NCI-H1092 treated with DMSO at 0.1 percent for 48 hours (cell line): Measurements from ENCODE around the gene DTNBP1.
A peak's percentile ranks its signal among the peaks of the same experiment; 100 is the strongest.

ENCODE experiments used
- DNase-seq: peaks from one replicate; lab custom pipeline; 2025; lab: John Stamatoyannopoulos, UW

Gene DTNBP1, protein sequence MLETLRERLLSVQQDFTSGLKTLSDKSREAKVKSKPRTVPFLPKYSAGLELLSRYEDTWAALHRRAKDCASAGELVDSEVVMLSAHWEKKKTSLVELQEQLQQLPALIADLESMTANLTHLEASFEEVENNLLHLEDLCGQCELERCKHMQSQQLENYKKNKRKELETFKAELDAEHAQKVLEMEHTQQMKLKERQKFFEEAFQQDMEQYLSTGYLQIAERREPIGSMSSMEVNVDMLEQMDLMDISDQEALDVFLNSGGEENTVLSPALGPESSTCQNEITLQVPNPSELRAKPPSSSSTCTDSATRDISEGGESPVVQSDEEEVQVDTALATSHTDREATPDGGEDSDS

GRCh38 chr6:15662326-15663129, at the start of gene DTNBP1:
Gene DTNBP1, minus strand, starts transcription at chr6:15663028. Its CDS starts 159 bp downstream, at chr6:15662869.
- peak; percentile 45 for DNase-seq

- DNase-seq = no peak
Observed at GRCh38 chr6:15709651-15710269, 46.9 kb upstream of the DTNBP1 start.

DNA sequence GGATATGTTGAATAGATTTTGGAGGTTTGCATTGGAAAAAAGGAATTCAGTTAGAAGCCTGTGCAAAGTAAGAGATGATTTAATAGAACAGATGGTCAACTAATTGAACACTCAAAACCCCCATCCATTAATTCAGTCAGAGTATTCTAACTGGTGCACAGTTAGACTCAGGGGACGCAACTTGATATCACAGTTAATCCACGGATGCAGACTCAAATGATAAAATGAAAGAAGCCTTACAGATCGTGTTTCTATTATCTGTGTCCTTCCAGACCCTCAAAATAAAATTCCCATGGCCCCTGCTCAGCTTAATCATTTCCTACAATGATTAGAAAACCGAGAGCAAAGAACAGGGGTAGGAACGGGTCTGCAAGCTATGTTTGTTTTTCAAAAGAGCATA, 45.4 kb upstream of the DTNBP1 start:
- peak; percentile 1 for DNase-seq

DNA sequence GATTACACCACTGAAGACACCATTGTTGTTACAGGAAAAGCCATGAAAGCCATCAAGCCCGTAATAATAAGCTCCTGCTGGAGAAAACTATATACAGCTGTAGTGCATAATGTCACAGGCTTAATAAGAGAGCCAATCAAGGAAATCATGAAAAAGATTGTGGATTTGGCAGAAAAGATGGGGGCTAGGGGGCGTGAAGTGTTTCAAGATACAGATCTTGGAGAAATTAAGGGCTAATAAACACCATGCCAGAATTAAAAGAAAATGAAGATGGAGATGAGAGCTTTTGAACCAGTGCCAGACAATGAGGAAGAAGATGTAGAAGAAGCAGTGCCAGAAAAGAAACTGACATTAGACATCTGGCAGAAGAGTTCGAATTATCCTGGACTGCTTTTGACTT, 43.2 kb upstream of the DTNBP1 start:
- DNase-seq = no peak

DNA sequence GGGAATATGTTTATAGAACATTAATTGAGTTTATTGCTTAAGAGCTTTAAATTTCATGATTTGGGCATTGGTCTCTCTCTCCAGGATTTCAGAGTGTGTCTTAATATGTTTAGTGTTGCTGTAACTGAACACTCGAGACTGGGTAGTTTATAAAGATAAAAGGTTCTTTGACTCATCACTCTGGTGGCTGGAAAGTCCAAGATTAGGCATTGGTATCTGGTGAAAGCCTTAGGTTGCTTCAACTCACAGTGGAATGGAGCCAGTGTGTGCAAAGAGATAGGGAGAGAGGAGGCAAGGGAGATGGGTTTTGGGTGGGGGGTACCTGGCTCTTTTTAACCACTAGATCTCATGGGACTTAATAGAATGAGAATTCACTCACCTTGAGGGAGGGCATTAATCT, 35.6 kb upstream of the DTNBP1 start:
- DNase-seq = no peak

- DNase-seq = no peak
Observed at GRCh38 chr6:15697895-15698294, 35.1 kb upstream of the DTNBP1 start.

GRCh38 chr6:15691250-15691869, 28.5 kb upstream of the DTNBP1 start:
- peak; percentile 63 for DNase-seq

DNA sequence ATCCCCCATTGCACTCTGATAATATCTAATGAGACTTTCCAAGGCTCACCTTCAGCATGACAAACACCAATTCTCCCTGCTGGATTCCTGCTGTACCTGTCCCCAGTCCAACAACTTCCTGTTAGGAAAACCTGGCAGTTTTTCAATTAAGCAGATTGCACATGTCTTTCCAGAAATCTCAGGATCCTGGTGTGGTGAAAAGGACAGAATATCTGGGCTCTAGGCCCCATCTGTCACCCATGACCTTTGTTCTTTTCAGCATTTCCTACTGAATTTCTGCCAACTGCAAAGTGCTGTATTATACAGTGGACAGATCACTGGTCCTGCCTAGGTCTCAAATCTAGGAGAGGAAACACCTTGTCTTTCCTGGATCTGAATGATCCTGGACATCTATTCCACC, 27.7 kb upstream of the DTNBP1 start:
- DNase-seq = no peak

DNA sequence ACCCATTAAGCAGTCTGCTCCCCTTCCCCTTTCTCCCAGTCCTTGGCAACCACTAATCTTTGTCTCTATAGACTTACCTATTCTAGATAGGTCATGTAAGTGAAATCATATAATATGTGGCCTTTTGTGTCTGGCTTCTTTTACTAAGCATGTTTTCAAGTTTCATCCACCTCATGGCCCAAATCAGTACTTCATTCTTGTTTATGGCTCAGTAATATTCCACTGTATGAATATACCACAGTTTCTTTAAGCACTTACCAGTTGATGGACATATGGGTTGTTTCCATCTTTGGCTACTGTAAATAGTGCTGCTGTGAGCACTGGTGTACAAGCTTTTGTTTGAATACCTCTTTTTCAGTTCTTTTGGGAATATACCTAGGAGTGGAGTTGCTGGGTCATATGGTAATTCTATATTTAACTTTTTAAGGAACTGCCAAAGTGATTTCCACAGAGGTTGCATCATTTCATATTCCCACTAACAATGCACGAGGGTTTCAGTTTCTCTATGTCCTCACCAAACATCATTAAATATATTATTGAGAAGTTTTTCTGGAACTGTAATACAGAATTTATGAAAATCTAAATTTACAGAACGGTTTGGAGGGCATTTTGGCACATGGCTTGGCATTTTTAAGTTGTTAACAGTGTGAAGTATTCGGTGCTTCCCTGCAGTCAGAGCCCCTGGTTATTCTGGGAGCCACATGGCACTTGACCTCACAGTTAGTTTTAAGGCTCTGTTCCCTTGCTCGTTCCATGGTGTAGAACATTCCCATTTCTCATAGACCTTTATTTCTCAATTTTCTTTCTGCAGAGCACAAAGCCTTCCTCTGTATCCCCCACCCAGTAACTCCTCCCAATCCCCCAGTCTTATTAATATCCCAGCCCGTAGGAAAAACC, 27.0 kb upstream of the DTNBP1 start:
- DNase-seq = no peak

DNA sequence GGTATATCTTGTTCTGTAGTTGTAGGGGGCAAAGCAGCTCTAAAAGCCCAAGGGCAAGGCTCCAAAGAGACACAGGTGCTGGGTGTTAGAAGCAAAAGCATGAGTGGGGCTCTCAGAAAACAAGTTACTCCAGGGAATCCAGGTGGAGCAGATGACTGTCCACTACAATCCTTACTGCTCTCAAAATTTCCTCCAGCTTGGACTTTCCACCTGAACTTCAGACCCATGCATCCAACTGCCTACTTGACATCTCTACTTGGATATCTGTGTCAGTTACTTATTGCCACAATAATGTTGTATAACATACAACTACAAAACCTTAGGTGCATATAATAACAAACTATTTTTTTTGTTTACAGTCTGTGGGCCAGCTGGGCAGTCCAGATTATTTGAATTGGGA, 22.8 kb upstream of the DTNBP1 start:
- DNase-seq = no peak

DNA sequence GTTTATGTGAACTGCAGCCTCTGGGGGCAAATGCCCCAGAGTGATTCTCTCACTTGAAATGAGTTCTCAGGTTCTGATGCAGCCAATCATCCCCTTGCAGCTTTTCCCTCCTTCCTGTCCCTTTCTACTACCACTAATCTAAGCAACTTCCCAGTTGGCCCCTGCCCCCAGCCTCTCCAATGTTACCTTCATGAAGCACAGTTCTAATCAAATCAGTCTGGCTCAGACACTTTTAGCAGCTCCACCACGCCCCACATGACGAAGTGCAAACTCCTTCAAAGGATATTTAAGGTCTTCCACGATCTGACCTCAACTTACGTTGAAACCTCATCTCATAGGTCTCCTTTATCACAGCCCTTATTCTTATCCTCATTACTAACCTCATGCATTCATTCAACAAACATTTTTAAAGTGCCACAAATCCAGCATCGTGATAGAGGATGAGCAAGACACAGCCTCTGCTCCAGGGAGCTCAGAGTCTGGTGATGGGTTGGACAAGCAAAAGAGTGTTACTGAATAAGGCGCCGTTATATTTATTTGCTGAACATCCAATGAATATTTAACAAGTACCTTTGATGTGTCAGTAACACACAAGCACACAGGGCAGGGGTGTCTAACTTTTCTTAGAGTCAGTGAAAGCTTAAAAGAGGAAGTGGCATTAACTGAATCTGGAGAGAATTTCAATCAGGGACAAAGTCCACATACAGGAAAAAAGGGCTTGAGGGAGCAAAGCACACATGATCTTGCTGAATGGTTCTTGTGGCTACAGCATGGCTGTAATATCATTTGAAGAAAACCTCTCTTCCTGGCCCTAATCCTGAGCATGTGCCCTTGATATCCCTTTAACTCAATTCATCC, 20.4 kb upstream of the DTNBP1 start:
- no peak for DNase-seq

GRCh38 chr6:15681946-15682345, 19.1 kb upstream of the DTNBP1 start:
- no peak for DNase-seq

GRCh38 chr6:15678514-15678913, 15.7 kb upstream of the DTNBP1 start:
- DNase-seq = no peak

DNA sequence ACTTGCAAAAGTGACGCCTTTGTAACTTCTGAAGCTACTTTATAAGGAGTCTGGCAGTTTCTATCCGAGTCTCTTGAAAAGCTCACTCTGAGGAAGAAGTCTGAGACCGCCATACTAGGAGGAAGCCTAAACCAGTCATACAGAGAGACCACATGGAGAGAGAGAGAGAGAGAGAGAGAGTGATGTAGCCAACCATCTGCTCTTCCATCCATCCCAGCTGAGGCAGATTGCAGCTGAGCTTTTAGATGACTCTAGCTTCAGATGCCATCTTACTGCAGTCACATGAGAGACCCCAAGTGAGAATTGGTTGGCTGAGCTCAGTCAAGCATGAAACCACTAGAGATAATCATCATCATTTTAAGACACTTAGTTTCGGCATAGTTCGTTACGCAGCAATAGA, 15.0 kb upstream of the DTNBP1 start:
- DNase-seq = no peak

DNA sequence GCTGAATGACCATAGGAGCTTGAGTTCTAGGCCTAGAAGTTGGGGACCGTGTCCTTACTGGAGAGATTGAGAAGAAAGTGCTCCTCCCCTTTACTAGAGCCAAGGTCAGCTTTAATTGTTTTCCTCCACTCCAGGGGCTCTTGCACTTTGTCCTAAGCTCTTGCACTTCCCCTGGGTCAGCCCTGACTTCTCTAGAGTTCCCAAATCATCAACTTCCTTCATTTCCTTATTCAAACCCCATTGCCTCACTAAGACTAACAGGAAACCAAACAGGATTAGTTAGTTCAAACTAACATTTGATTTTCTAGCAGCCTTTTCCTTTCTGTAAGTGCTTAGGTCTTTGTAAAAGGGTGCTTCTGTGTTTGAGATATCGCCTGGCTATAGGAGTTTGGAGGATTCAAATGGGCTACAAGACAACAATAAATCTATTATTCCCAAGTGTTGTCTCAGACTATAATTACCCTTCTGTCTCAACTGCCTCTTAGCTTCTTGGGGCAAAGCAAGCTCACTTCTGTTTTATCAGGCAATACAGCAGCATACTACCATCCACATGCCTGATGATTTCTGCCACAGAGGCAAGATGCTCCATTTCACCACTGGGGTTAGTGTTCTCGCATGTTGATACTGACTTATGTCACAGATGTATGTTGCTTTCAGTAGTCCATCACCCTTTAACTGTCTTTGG, 12.8 kb upstream of the DTNBP1 start:
- DNase-seq = no peak

- DNase-seq = no peak
Observed at GRCh38 chr6:15674690-15675386, 12.0 kb upstream of the DTNBP1 start.

DNA sequence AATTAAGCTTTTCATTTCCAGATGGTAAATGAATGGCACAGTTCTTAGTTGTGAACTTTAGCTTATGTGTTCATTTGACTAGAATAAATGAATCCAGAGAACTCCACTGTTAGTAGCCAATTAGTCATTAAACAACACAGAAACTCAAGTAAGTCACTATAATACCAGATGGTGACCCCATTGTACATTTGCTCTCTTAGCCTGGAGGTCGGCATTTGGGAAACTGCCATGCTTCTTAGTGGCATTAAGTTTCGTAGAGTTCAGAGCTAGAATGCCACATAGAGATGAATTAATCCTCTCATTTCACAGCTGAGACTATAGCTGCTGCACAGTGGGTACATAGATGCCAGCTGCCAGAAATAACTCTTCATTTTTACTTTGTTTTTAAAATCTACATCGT, 10.8 kb upstream of the DTNBP1 start:
- no peak for DNase-seq

DNA sequence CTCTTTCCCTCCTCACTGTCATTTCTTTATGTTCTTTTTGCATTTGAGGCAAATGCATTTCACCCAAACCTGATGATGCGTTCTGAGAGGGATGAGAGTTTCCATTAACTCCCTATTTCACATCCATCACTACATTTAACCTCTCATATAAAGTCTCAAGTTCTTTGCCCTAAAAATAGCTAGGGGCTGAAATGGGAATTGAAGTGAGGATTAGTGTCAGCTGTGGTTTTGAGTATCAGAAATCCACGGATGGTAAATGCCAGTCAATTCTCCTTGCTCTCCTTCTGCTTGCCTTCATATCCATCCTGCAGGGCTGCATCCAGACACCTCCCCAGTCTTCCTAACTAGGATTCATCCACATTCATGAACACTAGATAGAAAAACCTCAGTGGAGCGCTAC, 10.0 kb upstream of the DTNBP1 start:
- no peak for DNase-seq

DNA sequence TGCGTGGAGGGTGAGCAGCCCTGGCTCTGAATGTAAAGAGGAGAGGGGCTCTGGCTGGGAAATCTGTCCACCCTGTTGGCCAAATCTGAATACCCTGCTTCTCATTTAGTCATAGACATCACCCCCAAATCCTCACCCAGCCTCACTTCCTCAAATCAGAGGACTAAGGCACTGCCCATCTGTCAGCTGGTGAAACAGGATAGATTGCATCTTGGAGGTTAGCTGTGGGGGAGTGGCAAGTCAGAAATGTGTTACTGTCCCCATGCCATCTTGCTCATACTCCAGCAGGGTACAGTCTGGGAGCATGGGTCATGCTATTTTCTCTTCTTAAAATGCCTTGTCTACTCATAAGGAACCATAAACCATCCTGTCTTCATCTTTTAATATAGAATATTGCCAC, 9.5 kb upstream of the DTNBP1 start:
- DNase-seq = no peak
